SK-N-SH (cell line): Measurements from ENCODE around the gene NACA2. TPM values are rescaled to one million over a fixed set of nuclear protein-coding genes. Genes with fewer than 3 reads are reported as not detected.

ENCODE experiments used
- CTCF ChIA-PET: fragments of 300-600, 350-600 bp; formaldehyde crosslinking; extraction: SDS; loops from one replicate; lab custom pipeline; 2021; lab: Yijun Ruan, JAX
- POLR2A ChIA-PET: fragments of 350-600 bp; sonication (Branson Sonifier 250); formaldehyde crosslinking; extraction: SDS; loops from one replicate; lab custom pipeline; 2020; ENCODE audit warnings: antibody characterized with exemption, inconsistent platforms; lab: Yijun Ruan, JAX
- DNase-seq: peaks from one replicate; pipeline ENCODE4 v3.0.0; 2012
- H2AFZ ChIP-seq: fragments of 200-600 bp; sonication (generic); 2 replicates; pipeline ENCODE4 v1.8.1; 2016; ENCODE audit warnings: antibody characterized with exemption, mild to moderate bottlenecking, low read depth
- H3F3A ChIP-seq: fragments of 200-600 bp; sonication (generic); replicated peaks from 2 replicates; pipeline ENCODE3; 2016; ENCODE audit warnings: antibody characterized with exemption, mild to moderate bottlenecking; ENCODE audit not compliant: insufficient read depth
- H3K27ac ChIP-seq, 2 experiments: fragments of 200-500 bp in 1 of 2; fragments of 200-600 bp in 1 of 2; sonication (Bioruptor generic) in 1 of 2; sonication (generic), shearing (Covaris generic) in 1 of 2; 2 replicates each; pipeline versions ENCODE4 v1.5.1 to v1.6.1; 2014 to 2016; ENCODE audit warnings: low read depth in 2 of 2, inconsistent platforms in 1 of 2, low read length in 1 of 2, mild to moderate bottlenecking in 1 of 2, mixed read lengths in 1 of 2
- H3K27me3 ChIP-seq: fragments of 200-600 bp; sonication (generic), shearing (Covaris generic); 2 replicates; pipeline ENCODE4 v1.6.1; 2016; ENCODE audit warnings: mixed run types; ENCODE audit not compliant: insufficient read depth
- H3K36me3 ChIP-seq, 2 experiments: fragments of 200-500 bp in 1 of 2; fragments of 200-600 bp in 1 of 2; sonication (Bioruptor generic) in 1 of 2; sonication (generic) in 1 of 2; replicated peaks in 1 of 2; 2 replicates each; pipeline versions ENCODE3 to v1.5.1; 2014 to 2016; ENCODE audit warnings: low read length in 1 of 2, mild to moderate bottlenecking in 1 of 2; ENCODE audit not compliant: insufficient read depth in 2 of 2, control insufficient read depth in 1 of 2
- H3K4me1 ChIP-seq, 2 experiments: fragments of 200-500 bp in 1 of 2; fragments of 200-600 bp in 1 of 2; sonication (Bioruptor generic) in 1 of 2; sonication (generic), shearing (Covaris generic) in 1 of 2; 2 replicates each; pipeline versions ENCODE4 v1.5.1 to v1.6.1; 2014 to 2016; ENCODE audit warnings: low read depth in 1 of 2, low read length in 1 of 2, mixed run types in 1 of 2; ENCODE audit not compliant: insufficient read depth in 2 of 2, control insufficient read depth in 1 of 2
- H3K4me2 ChIP-seq: fragments of 200-600 bp; sonication (generic), shearing (Covaris generic); 2 replicates; pipeline ENCODE4 v1.6.1; 2017; ENCODE audit warnings: mixed run types
- H3K4me3 ChIP-seq, 2 experiments: fragments of 200-500 bp in 1 of 2; fragments of 200-600 bp in 1 of 2; sonication (Bioruptor generic) in 1 of 2; sonication (generic), shearing (Covaris generic) in 1 of 2; 2 replicates each; pipeline versions ENCODE4 v1.5.1 to v1.8.1; 2014 to 2016; ENCODE audit warnings: low read depth in 2 of 2, inconsistent platforms in 1 of 2, low read length in 1 of 2, mild to moderate bottlenecking in 1 of 2, mixed read lengths in 1 of 2, moderate library complexity in 1 of 2
- H3K79me2 ChIP-seq: fragments of 200-600 bp; sonication (generic); 2 replicates; pipeline ENCODE4 v1.8.1; 2017; ENCODE audit warnings: mild to moderate bottlenecking; ENCODE audit not compliant: insufficient read depth
- H3K9ac ChIP-seq: fragments of 200-600 bp; sonication (generic); 2 replicates; pipeline ENCODE4 v1.6.1; 2017; ENCODE audit warnings: mixed run types
- H3K9me2 ChIP-seq: fragments of 200-600 bp; sonication (generic); 2 replicates; pipeline ENCODE4 v1.6.1; 2017; ENCODE audit warnings: mixed run types
- H3K9me3 ChIP-seq: fragments of 200-600 bp; sonication (generic); 2 replicates; pipeline ENCODE4 v1.6.1; 2017; ENCODE audit warnings: mixed run types, mild to moderate bottlenecking, moderate library complexity
- H4K20me1 ChIP-seq: fragments of 200-600 bp; sonication (generic); 2 replicates; pipeline ENCODE4 v1.6.1; 2017; ENCODE audit warnings: mild to moderate bottlenecking, mixed run types; ENCODE audit not compliant: insufficient read depth
- CHD2 ChIP-seq: fragments of 150-350 bp; IDR thresholded peaks from 2 replicates; pipeline ENCODE4 v1.6.1; 2018; ENCODE audit warnings: low read length; ENCODE audit not compliant: partially characterized antibody
- EP300 ChIP-seq, 2 experiments: IDR thresholded peaks; 2 replicates each; pipeline versions ENCODE4 v1.4.0 to v1.6.1; 2012; ENCODE audit warnings: borderline replicate concordance in 1 of 2, low read depth in 1 of 2, low read length in 1 of 2
- FOSL2 ChIP-seq: IDR thresholded peaks from 2 replicates; pipeline ENCODE4 v1.4.0; 2012; ENCODE audit warnings: low read depth, mild to moderate bottlenecking, moderate library complexity, borderline replicate concordance
- GABPA ChIP-seq: IDR thresholded peaks from 2 replicates; pipeline ENCODE4 v1.4.0; 2012; ENCODE audit warnings: low read depth, mild to moderate bottlenecking
- MEF2A ChIP-seq: IDR thresholded peaks from 2 replicates; pipeline ENCODE4 v1.4.0; 2012; ENCODE audit warnings: low read depth, borderline replicate concordance
- POLR2AphosphoS5 ChIP-seq: IDR thresholded peaks from 2 replicates; pipeline ENCODE4 v1.6.1; 2012; ENCODE audit warnings: low read depth, low read length
- RAD21 ChIP-seq: IDR thresholded peaks from 2 replicates; pipeline ENCODE4 v1.6.1; 2012; ENCODE audit warnings: mild to moderate bottlenecking, low read length
- SIN3A ChIP-seq: IDR thresholded peaks from 2 replicates; pipeline ENCODE4 v1.6.1; 2012; ENCODE audit warnings: low read depth, mild to moderate bottlenecking, low read length, moderate library complexity, borderline replicate concordance
- WGBS: methylation state at CpG from one replicate; pipeline ENCODE4 v1.1.6; 2017; ENCODE audit warnings: low lambda C conversion rate; 5-methylcytosine and 5-hydroxymethylcytosine counted together
- polyA plus RNA-seq, 3 experiments: library from polyadenylated mRNA; depleted of rRNA; stranded (reverse); fragments of >200 nt; gene quantifications; 2 replicates each; pipeline ENCODE4 v1.2.3, GENCODE V29; 2012
- TF ChIP-seq, protein P1 (sequence below): fragments of 150-350 bp; IDR thresholded peaks from 2 replicates; pipeline ENCODE4 v1.6.1; 2017; ENCODE audit warnings: antibody characterized with exemption, low read length, low read depth, borderline replicate concordance
- TF ChIP-seq, protein P2 (sequence below): IDR thresholded peaks from 2 replicates; pipeline ENCODE4; 2012
- TF ChIP-seq, protein P3 (sequence below): IDR thresholded peaks from 2 replicates; pipeline ENCODE4 v1.6.1; 2012; ENCODE audit warnings: mild to moderate bottlenecking, low read depth, low read length, moderate library complexity

Gene NACA2
- polyA plus RNA-seq, 1 of the 3 experiments (the other 2 are of a cell fraction): not detected

DNA sequence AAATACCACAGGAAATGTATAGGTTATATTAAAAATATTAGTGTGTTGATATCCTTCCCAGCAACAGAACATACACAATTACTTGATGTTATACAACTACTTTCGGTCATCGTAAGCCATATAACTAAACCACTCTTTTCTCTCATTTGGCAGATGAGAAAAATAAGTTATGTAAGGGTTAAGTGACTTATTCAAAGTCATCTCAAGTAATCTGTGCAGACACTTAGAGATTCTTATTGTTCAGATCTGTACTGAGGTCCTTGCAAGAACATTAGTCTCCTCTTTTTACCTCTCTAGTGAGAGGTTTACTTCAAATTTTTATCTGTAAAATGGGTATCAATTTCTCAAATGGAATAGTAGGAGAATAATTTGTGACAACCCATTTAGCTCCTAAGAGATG, 15.0 kb downstream of the NACA2 start:
- Histone ChIP-seq H3K9me3 (no peaks in the 10 kb centered on the region), H3K9me2 (no peaks in the 10 kb centered on the region), H2AFZ (peak overlapping the region; percentile 44; the same call in 1 of the 2 replicates), H3K4me2 (no peak overlapping the region), H3K4me3 (no peak overlapping the region), H3K9ac (no peak overlapping the region), H3K4me1 (peaks cover 7 to 18% of the 10 kb centered on the region in 2 experiments; a peak in 3 of 4 replicates), H3K36me3 (no peaks in the 10 kb centered on the region), H3K79me2 (no peaks in the 10 kb centered on the region), H3F3A (no peaks in the 10 kb centered on the region), H3K27ac (no peak overlapping the region), H3K27me3 (no peaks in the 10 kb centered on the region), H4K20me1 (no peaks in the 10 kb centered on the region)
- WGBS: 97% methylated on average over 2 of the region's 2 CpGs
- ChIA-PET CTCF (interaction anchor here (0.6 to 13.8 kb wide), 17 partner anchors 8 to 604 kb away, joined by 3 to 318 read pairs (median 5); partner anchors contain the start of genes NACA2 and TBX2), POLR2A (no interaction called here)
- TF ChIP-seq EP300 (IDR thresholded peaks at IDR 0.05; ENCODE audit: borderline replicate concordance in 1 of 2, low read depth in 1 of 2, low read length in 1 of 2): no peak
- TF ChIP-seq, protein P1, sequence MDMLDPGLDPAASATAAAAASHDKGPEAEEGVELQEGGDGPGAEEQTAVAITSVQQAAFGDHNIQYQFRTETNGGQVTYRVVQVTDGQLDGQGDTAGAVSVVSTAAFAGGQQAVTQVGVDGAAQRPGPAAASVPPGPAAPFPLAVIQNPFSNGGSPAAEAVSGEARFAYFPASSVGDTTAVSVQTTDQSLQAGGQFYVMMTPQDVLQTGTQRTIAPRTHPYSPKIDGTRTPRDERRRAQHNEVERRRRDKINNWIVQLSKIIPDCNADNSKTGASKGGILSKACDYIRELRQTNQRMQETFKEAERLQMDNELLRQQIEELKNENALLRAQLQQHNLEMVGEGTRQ: no peak
- TF ChIP-seq RAD21: no peak
- TF ChIP-seq GABPA: no peak
- TF ChIP-seq, protein P2, sequence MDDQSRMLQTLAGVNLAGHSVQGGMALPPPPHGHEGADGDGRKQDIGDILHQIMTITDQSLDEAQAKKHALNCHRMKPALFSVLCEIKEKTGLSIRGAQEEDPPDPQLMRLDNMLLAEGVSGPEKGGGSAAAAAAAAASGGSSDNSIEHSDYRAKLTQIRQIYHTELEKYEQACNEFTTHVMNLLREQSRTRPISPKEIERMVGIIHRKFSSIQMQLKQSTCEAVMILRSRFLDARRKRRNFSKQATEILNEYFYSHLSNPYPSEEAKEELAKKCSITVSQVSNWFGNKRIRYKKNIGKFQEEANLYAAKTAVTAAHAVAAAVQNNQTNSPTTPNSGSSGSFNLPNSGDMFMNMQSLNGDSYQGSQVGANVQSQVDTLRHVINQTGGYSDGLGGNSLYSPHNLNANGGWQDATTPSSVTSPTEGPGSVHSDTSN: no peak
- no peak for TF ChIP-seq SIN3A
- TF ChIP-seq, protein P3, sequence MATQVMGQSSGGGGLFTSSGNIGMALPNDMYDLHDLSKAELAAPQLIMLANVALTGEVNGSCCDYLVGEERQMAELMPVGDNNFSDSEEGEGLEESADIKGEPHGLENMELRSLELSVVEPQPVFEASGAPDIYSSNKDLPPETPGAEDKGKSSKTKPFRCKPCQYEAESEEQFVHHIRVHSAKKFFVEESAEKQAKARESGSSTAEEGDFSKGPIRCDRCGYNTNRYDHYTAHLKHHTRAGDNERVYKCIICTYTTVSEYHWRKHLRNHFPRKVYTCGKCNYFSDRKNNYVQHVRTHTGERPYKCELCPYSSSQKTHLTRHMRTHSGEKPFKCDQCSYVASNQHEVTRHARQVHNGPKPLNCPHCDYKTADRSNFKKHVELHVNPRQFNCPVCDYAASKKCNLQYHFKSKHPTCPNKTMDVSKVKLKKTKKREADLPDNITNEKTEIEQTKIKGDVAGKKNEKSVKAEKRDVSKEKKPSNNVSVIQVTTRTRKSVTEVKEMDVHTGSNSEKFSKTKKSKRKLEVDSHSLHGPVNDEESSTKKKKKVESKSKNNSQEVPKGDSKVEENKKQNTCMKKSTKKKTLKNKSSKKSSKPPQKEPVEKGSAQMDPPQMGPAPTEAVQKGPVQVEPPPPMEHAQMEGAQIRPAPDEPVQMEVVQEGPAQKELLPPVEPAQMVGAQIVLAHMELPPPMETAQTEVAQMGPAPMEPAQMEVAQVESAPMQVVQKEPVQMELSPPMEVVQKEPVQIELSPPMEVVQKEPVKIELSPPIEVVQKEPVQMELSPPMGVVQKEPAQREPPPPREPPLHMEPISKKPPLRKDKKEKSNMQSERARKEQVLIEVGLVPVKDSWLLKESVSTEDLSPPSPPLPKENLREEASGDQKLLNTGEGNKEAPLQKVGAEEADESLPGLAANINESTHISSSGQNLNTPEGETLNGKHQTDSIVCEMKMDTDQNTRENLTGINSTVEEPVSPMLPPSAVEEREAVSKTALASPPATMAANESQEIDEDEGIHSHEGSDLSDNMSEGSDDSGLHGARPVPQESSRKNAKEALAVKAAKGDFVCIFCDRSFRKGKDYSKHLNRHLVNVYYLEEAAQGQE: no peak
- TF ChIP-seq POLR2AphosphoS5: no peak
- no peak for TF ChIP-seq CHD2
- DNase-seq: no peak

DNA sequence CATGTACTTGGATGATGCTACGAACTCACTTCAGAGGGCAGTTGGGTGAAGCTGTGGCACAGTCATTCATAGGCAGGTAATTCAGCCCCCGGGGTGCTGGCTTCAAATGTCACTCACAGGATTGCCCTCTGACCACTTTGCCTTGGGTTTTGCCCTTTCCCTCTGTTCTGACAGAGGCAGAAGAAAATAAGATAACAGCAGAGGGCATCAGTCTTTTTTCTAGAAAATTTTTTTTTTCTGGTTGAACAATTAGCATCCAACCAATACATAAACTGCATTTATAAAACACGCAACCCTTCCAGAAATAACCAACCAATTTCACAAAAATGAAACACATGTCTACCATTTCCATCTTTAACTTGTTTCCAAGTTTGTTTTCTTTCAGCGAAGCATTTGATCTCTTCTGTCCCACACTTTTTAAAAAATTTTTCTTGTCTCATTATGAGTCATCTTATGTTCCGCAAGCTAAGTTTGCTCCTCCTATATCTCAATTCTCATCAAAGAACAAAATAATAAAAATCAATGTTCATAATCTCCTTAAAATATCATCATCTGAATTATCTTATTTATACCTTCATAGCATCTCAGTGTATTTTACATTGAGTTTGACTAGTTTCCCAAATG, 15.6 kb downstream of the NACA2 start:
- POLR2A ChIA-PET: interaction anchor here (2.6 kb wide), 1 partner anchor 163 kb away, joined by 12 read pairs; no protein-coding TSS in a partner anchor
- peak overlapping the region; percentile 44; the same call in 1 of the 2 replicates for H2AFZ ChIP-seq
- H3K4me2 ChIP-seq: no peak overlapping the region

More for the DNA sequence above, 15.6 kb downstream of the NACA2 start:
- H3F3A ChIP-seq: no peaks in the 10 kb centered on the region
- H3K36me3 ChIP-seq: no peaks in the 10 kb centered on the region
- peak overlapping the region; percentile 7 to 56; a peak in 3 of 4 replicates for H3K27ac ChIP-seq
- CTCF ChIA-PET: interaction anchor here (0.6 to 13.8 kb wide), 32 partner anchors 8 to 604 kb away, joined by 3 to 318 read pairs (median 6); partner anchors contain the start of genes NACA2 and TBX2
- 74% methylated on average over 5 of the region's 5 CpGs for WGBS
- DNase-seq: no peak
- no peaks in the 10 kb centered on the region for H3K9me3 ChIP-seq
- H3K4me1 ChIP-seq: peaks cover 2 to 14% of the 10 kb centered on the region in 2 experiments; a peak in 3 of 4 replicates
- TF ChIP-seq FOSL2: peak; percentile 19; the same call in 1 of the 2 replicates
- TF ChIP-seq MEF2A: no peak; the same call in 1 of the 2 replicates
- no peaks in the 10 kb centered on the region for H3K9me2 ChIP-seq
- no peaks in the 10 kb centered on the region for H3K79me2 ChIP-seq
- H3K9ac ChIP-seq: no peak overlapping the region
- H3K27me3 ChIP-seq: no peaks in the 10 kb centered on the region
- no peak overlapping the region for H3K4me3 ChIP-seq
- H4K20me1 ChIP-seq: no peaks in the 10 kb centered on the region
